H9 (cell line): ENCODE measurements around the gene BCAS1. TPM values are rescaled to one million over a fixed set of nuclear protein-coding genes. Genes with fewer than 3 reads are reported as not detected.

ENCODE experiments used
- DNase-seq: peaks from one replicate; pipeline ENCODE4 v3.0.0-alpha.2; 2017
- H2AFZ ChIP-seq: one replicate; pipeline ENCODE4 v1.6.1; 2013; ENCODE audit warnings: mild to moderate bottlenecking, low read length, control low read depth, moderate library complexity
- H2AK5ac ChIP-seq: 2 replicates; pipeline ENCODE4 v1.6.1; 2013; ENCODE audit warnings: low read length, control low read depth, mixed read lengths; ENCODE audit not compliant: insufficient read length
- H2BK120ac ChIP-seq: one replicate; pipeline ENCODE4 v1.6.1; 2013; ENCODE audit warnings: low read depth, mild to moderate bottlenecking, low read length, control low read depth, inconsistent platforms; ENCODE audit not compliant: poor library complexity, severe bottlenecking
- H2BK12ac ChIP-seq: 2 replicates; pipeline ENCODE4 v1.6.1; 2013; ENCODE audit warnings: low read length, control low read depth, mixed read lengths, low read depth; ENCODE audit not compliant: insufficient read length
- H2BK15ac ChIP-seq: 2 replicates; pipeline ENCODE4 v1.6.1; 2013; ENCODE audit warnings: low read depth, low read length, control low read depth
- H2BK20ac ChIP-seq: one replicate; pipeline ENCODE4 v1.6.1; 2013; ENCODE audit warnings: low read depth, mild to moderate bottlenecking, low read length, control low read depth, inconsistent platforms; ENCODE audit not compliant: poor library complexity, severe bottlenecking
- H2BK5ac ChIP-seq: 2 replicates; pipeline ENCODE4 v1.6.1; 2013; ENCODE audit warnings: low read length, control low read depth, mixed read lengths; ENCODE audit not compliant: insufficient read length
- H3K14ac ChIP-seq: 2 replicates; pipeline ENCODE4 v1.6.1; 2013; ENCODE audit warnings: low read length, control low read depth; ENCODE audit not compliant: insufficient read depth
- H3K18ac ChIP-seq: 2 replicates; pipeline ENCODE4 v1.6.1; 2013; ENCODE audit warnings: low read depth, mild to moderate bottlenecking, mixed read lengths, low read length, control low read depth; ENCODE audit not compliant: insufficient read length
- H3K23ac ChIP-seq: 2 replicates; pipeline ENCODE4 v1.6.1; 2013; ENCODE audit warnings: low read length, control low read depth, mixed read lengths, low read depth; ENCODE audit not compliant: insufficient read length
- H3K23me2 ChIP-seq: 2 replicates; pipeline ENCODE4 v1.6.1; 2013; ENCODE audit warnings: low read depth, mild to moderate bottlenecking, mixed read lengths, low read length, control low read depth; ENCODE audit not compliant: insufficient read length, poor library complexity, severe bottlenecking
- H3K27ac ChIP-seq: 2 replicates; pipeline ENCODE4 v1.5.1; 2013; ENCODE audit warnings: low read length, control low read depth, mixed read lengths, low read depth; ENCODE audit not compliant: insufficient read length
- H3K27me3 ChIP-seq: 2 replicates; pipeline ENCODE4 v1.6.1; 2013; ENCODE audit warnings: low read length, control low read depth, inconsistent platforms; ENCODE audit not compliant: insufficient read depth
- H3K4ac ChIP-seq: 2 replicates; pipeline ENCODE4 v1.6.1; 2013; ENCODE audit warnings: low read depth, mild to moderate bottlenecking, control low read depth, inconsistent platforms, low read length, moderate library complexity
- H3K4me1 ChIP-seq: 2 replicates; pipeline ENCODE4 v1.6.1; 2013; ENCODE audit warnings: low read length, control low read depth, inconsistent platforms; ENCODE audit not compliant: insufficient read depth
- H3K4me2 ChIP-seq: 2 replicates; pipeline ENCODE4 v1.6.1; 2013; ENCODE audit warnings: low read length, control low read depth, mixed read lengths; ENCODE audit not compliant: insufficient read length, insufficient read depth
- H3K56ac ChIP-seq: 2 replicates; pipeline ENCODE4 v1.6.1; 2013; ENCODE audit warnings: low read depth, mild to moderate bottlenecking, mixed read lengths, low read length, control low read depth; ENCODE audit not compliant: insufficient read length
- H3K79me1 ChIP-seq: 2 replicates; pipeline ENCODE4 v1.6.1; 2013; ENCODE audit warnings: low read depth, mild to moderate bottlenecking, moderate library complexity, low read length, control low read depth, inconsistent platforms; ENCODE audit not compliant: insufficient read depth, poor library complexity, severe bottlenecking
- H3K79me2 ChIP-seq: 2 replicates; pipeline ENCODE4 v1.6.1; 2013; ENCODE audit warnings: low read length, control low read depth, inconsistent platforms; ENCODE audit not compliant: insufficient read depth
- H3K9ac ChIP-seq: 2 replicates; pipeline ENCODE4 v1.6.1; 2013; ENCODE audit warnings: low read length, control low read depth, mixed read lengths; ENCODE audit not compliant: insufficient read length; ENCODE audit errors: extremely low read depth
- H3K9me3 ChIP-seq: one replicate; pipeline ENCODE4 v1.6.1; 2013; ENCODE audit warnings: low read depth, low read length, inconsistent platforms; ENCODE audit not compliant: control insufficient read depth
- H3T11ph ChIP-seq: one replicate; pipeline ENCODE4 v1.6.1; 2013; ENCODE audit warnings: mild to moderate bottlenecking, low read length, control low read depth, inconsistent platforms
- H4K20me1 ChIP-seq: one replicate; pipeline ENCODE4 v1.6.1; 2013; ENCODE audit not compliant: control insufficient read depth, insufficient read length, insufficient read depth
- H4K5ac ChIP-seq: 2 replicates; pipeline ENCODE4 v1.6.1; 2013; ENCODE audit warnings: low read depth, mild to moderate bottlenecking, mixed read lengths, low read length, control low read depth; ENCODE audit not compliant: insufficient read length
- H4K8ac ChIP-seq: replicated peaks from 2 replicates; pipeline ENCODE4 v1.6.1; 2013; ENCODE audit warnings: low read length, control low read depth, mixed read lengths, low read depth; ENCODE audit not compliant: insufficient read length
- H4K91ac ChIP-seq: 2 replicates; pipeline ENCODE4 v1.6.1; 2013; ENCODE audit warnings: low read depth, mild to moderate bottlenecking, moderate library complexity, mixed read lengths, low read length, control low read depth; ENCODE audit not compliant: insufficient read length
- H3K27ac Mint-ChIP-seq, 3 experiments: 2 replicates in 2 of 3; 3 replicates in 1 of 3; pipeline ENCODE4 v1.8.0; 2020 to 2021; ENCODE audit warnings: mixed read lengths in 3 of 3, mild to moderate bottlenecking in 1 of 3, moderate library complexity in 1 of 3
- H3K27me3 Mint-ChIP-seq: 2 replicates; pipeline ENCODE4 v1.8.0; 2021; ENCODE audit warnings: low read depth, mild to moderate bottlenecking, moderate library complexity, mixed read lengths
- H3K36me3 Mint-ChIP-seq, 3 experiments: 2 replicates in 2 of 3; 3 replicates in 1 of 3; pipeline ENCODE4 v1.8.0; 2020 to 2021; ENCODE audit warnings: low read depth in 3 of 3, mixed read lengths in 3 of 3; ENCODE audit not compliant: insufficient read depth in 1 of 3
- H3K4me1 Mint-ChIP-seq, 2 experiments: 2 replicates each; pipeline ENCODE4 v1.8.0; 2020; ENCODE audit warnings: mixed read lengths in 2 of 2
- H3K4me3 Mint-ChIP-seq, 2 experiments: 2 replicates in 1 of 2; 3 replicates in 1 of 2; pipeline ENCODE4 v1.8.0; 2020 to 2021; ENCODE audit warnings: mild to moderate bottlenecking in 2 of 2, mixed read lengths in 2 of 2, moderate library complexity in 1 of 2
- H3K9me3 Mint-ChIP-seq, 2 experiments: 2 replicates in 1 of 2; 3 replicates in 1 of 2; pipeline ENCODE4 v1.8.0; 2020; ENCODE audit warnings: mild to moderate bottlenecking in 2 of 2, mixed read lengths in 2 of 2, moderate library complexity in 1 of 2
- WGBS: extraction: QIAGEN DNeasy Blood & Tissue Kit; methylation state at CpG from one replicate; pipeline ENCODE4 v1.1.7; 2013; ENCODE audit warnings: missing lambda C conversion rate, low lambda C conversion rate, mixed read lengths; ENCODE audit not compliant: insufficient read length; ENCODE audit errors: extremely low coverage; 5-methylcytosine and 5-hydroxymethylcytosine counted together
- total RNA-seq: library from RNA; stranded (reverse); gene quantifications from 2 replicates; pipeline ENCODE4 v1.2.1, GENCODE V29; 2021
- TF ChIP-seq, protein P1 (sequence below): fragments of 200-600 bp; sonication (generic); conservative IDR thresholded peaks from 3 replicates; pipeline ENCODE4 v1.8.0; 2021; ENCODE audit warnings: antibody characterized with exemption, mild to moderate bottlenecking

Gene BCAS1
- total RNA-seq, 1 experiment from 2014 or later: 0.15 TPM

GRCh38 chr20:53926428-53927028 lies 143.9 kb downstream of the BCAS1 start:
- Histone ChIP-seq H3K27me3 (no peaks in the 10 kb centered on the region), H2BK20ac (no peak overlapping the region), H3K27ac (no peak overlapping the region), H3K56ac (no peak overlapping the region), H2AK5ac (no peak overlapping the region), H3K14ac (no peak overlapping the region), H3K18ac (no peak overlapping the region), H3K79me2 (no peaks in the 10 kb centered on the region), H3K4me1 (peaks cover under 1% of the 10 kb centered on the region; the same call in 1 of the 2 replicates), H3K9ac (no peak overlapping the region), H3K23me2 (no peaks in the 10 kb centered on the region), H4K8ac (no peak overlapping the region), H3T11ph (no peak overlapping the region), H3K4me2 (no peak overlapping the region), H3K9me3 (no peaks in the 10 kb centered on the region), H2BK120ac (no peak overlapping the region), H2BK15ac (no peak overlapping the region), H3K79me1 (no peaks in the 10 kb centered on the region), H4K20me1 (no peaks in the 10 kb centered on the region), H2BK5ac (no peak overlapping the region), H2BK12ac (no peak overlapping the region), H4K5ac (no peak overlapping the region), H3K4ac (no peak overlapping the region), H4K91ac (no peak overlapping the region), H3K23ac (no peak overlapping the region), H2AFZ (no peak overlapping the region)
- H3K4me3 Mint-ChIP-seq: no peak overlapping the region
- TF ChIP-seq, protein P1, sequence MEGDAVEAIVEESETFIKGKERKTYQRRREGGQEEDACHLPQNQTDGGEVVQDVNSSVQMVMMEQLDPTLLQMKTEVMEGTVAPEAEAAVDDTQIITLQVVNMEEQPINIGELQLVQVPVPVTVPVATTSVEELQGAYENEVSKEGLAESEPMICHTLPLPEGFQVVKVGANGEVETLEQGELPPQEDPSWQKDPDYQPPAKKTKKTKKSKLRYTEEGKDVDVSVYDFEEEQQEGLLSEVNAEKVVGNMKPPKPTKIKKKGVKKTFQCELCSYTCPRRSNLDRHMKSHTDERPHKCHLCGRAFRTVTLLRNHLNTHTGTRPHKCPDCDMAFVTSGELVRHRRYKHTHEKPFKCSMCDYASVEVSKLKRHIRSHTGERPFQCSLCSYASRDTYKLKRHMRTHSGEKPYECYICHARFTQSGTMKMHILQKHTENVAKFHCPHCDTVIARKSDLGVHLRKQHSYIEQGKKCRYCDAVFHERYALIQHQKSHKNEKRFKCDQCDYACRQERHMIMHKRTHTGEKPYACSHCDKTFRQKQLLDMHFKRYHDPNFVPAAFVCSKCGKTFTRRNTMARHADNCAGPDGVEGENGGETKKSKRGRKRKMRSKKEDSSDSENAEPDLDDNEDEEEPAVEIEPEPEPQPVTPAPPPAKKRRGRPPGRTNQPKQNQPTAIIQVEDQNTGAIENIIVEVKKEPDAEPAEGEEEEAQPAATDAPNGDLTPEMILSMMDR: no peak
- peaks cover 20 to 21% of the 10 kb centered on the region in 2 experiments for H3K4me1 Mint-ChIP-seq
- H3K9me3 Mint-ChIP-seq: peaks cover 0 to 3% of the 10 kb centered on the region in 2 experiments; a peak in 1 of 5 replicates
- no peaks in the 10 kb centered on the region for H3K27me3 Mint-ChIP-seq
- H3K36me3 Mint-ChIP-seq: no peaks in the 10 kb centered on the region; a peak in 1 of 7 replicates
- no peak for DNase-seq
- peak overlapping the region in 2 of 3 experiments; percentile 7 to 28; a peak in 2 of 7 replicates for H3K27ac Mint-ChIP-seq
- no CpG with 5 or more reads among the region's 5 CpGs for WGBS
